Stimulated activated CD4-positive, alpha-beta T cell treated with anti-CD3 and anti-CD28 coated beads, Interleukin-2, amount 100 ng/mL, for 48 hours (primary cell): ENCODE measurements around the gene USP38.
"Not testable (repeated sequence)": the region's sequence is repeated elsewhere in the genome, so short reads cannot be mapped to it uniquely, and the experiment has no call there.

Experiments used
- DNase-seq, 2 donors: peaks; one replicate each; pipeline ENCODE4 v3.0.0-alpha.2; 2020

Gene USP38, protein sequence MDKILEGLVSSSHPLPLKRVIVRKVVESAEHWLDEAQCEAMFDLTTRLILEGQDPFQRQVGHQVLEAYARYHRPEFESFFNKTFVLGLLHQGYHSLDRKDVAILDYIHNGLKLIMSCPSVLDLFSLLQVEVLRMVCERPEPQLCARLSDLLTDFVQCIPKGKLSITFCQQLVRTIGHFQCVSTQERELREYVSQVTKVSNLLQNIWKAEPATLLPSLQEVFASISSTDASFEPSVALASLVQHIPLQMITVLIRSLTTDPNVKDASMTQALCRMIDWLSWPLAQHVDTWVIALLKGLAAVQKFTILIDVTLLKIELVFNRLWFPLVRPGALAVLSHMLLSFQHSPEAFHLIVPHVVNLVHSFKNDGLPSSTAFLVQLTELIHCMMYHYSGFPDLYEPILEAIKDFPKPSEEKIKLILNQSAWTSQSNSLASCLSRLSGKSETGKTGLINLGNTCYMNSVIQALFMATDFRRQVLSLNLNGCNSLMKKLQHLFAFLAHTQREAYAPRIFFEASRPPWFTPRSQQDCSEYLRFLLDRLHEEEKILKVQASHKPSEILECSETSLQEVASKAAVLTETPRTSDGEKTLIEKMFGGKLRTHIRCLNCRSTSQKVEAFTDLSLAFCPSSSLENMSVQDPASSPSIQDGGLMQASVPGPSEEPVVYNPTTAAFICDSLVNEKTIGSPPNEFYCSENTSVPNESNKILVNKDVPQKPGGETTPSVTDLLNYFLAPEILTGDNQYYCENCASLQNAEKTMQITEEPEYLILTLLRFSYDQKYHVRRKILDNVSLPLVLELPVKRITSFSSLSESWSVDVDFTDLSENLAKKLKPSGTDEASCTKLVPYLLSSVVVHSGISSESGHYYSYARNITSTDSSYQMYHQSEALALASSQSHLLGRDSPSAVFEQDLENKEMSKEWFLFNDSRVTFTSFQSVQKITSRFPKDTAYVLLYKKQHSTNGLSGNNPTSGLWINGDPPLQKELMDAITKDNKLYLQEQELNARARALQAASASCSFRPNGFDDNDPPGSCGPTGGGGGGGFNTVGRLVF

DNA sequence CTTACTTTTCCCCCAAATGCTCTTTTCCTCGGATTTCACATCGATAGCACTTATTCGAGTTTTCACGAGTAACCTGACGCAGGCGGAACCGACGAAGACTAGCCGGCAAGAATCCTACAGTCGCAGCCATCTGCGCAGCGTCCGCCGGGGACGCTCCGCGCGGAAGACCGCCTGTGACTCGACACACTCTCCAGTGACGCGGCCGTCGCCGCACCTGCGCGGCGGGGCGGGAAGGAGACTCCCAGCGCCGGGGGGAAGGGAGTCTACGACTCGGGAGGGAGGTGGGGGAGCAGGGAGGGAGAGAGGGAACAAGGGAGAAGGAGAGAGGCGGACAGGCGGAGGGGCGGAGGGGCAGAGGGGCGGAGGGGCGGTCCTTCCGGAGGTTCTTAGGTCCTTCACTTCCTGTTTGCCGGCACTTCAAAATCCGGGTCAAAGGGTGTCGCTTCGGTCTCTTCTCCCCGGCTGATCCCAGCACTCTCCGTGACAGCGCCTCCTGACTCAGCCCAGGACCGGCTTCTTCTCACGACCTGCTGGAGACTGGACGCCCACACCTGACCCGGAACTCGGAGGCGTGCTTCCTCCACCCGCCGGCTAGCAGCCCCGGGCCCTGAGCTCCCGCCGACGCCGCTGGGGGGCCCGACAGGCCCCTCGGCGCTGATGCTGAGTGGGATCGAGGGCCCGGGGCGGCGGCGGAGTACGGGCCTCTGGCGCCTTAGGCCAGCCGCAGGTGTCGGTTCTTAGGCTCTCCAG is at the start of gene USP38:
USP38 (plus strand) TSS at position 415 of the 750 bp plus-strand sequence. CDS start 534 bp downstream, outside the sequence.
- DNase-seq: peak; percentile 73 to 81

DNA sequence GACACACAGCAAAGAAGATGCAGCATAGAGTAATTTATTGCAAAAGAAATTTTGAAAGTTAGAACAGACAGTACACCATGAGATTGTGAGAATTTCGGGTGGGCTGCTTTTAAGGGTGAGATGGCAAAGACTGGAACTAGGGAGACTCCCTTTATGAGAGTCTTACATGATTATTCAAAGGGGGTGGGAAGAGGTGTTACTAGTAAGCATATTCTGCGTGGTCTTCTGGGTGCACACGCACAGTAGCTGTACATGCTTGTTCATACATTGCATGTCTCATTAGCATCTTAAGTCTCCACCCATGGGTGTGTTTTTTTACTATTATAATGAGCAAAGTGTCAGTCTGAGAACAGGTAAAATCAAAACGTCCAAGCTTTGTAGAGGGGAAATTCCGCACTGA is 49.4 kb upstream of the USP38 start:
- DNase-seq: no peak

DNA sequence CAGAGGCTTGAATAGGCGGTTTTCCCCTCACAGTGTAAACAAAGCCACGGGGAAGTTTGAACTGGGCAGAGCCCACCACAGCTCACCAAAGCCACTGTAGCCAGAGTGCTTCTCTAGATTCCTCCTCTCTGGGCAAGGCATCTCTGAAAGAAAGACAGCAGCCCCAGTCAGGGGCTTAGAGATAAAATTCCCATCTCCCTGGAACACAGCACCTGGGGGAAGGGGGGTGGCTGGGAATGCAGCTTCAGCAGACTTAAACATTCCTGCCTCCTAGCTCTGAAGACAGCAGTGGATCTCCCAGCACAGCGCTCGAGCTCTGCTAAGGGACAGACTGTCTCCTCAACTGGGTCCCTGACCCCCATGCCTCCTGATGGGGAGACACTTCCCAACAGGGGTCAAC is 44.0 kb upstream of the USP38 start:
- no peak for DNase-seq

DNA sequence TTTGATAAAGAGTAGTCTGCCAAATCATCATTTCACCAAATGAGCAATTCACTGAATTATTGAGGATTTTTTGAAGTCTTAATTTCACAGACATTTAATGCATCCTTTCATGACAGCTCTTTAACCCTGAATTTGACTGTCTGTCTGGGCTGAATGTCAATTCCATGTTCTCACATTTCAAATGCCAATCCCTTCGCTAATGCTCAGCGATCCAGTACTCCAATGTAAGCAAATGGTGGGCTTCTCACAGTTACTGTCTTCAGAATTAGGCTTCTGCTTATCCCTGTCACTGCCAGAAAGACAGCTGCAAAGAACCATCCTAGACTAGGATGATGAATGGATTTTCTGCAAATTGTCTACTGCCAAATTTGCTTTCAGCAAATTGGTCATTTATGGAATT is 36.2 kb upstream of the USP38 start:
- no peak for DNase-seq

DNA sequence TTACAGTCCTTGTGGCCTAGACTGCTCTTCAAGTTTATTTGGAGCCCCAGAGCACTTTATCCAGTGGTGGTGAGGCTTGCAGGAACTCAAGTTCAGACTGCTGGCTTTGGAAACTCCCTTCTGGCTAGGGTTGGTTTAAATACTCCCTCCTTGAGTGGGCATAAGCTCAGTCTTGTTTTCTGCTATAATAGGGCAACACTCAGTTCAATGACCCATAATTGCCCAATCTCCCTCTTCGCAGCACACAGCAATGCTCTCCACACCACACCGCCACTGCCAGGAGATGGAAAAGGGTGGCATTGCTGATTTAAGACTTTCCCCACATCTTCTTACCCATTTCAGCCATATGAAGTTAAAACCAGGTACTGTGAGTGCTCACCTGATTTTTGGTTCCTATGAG is 27.9 kb upstream of the USP38 start:
- DNase-seq: no peak

DNA sequence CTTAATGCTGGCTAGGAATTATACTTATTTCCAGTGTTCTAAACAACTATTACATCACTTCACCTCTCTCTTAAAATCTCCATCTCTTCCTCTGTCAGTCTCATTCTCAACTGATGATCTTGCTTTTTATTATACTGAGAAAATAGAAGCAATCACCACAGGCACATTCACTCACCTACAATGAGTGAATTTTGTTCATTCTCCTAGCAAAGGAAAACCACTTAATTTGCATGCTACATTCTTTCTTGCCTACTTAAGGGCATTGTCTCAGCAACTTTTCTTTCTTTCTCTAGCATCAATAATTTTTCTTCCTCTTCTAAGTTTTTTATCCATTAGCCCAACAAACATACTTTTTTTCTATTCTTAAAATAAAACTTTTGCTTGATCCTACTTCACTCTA is 21.1 kb upstream of the USP38 start:
- no peak for DNase-seq

DNA sequence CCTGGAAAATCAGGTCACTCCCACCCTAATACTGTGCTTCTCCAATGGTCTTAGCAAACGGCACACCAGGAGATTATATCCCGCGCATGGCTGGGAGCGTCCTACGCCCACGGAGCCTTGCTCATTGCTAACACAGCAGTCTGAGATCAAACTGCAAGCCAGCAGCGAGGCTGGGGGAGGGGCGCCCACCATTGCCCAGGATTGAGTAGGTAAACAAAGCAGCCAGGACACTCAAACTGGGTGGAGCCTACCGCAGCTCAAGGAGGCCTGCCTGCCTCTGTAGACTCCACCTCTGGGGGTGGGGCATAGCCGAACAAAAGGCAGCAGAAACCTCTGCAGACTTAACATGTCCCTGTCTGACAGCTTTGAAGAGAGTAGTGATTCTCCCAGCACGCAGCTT is 18.0 kb upstream of the USP38 start:
- DNase-seq: not testable (repeated sequence)

DNA sequence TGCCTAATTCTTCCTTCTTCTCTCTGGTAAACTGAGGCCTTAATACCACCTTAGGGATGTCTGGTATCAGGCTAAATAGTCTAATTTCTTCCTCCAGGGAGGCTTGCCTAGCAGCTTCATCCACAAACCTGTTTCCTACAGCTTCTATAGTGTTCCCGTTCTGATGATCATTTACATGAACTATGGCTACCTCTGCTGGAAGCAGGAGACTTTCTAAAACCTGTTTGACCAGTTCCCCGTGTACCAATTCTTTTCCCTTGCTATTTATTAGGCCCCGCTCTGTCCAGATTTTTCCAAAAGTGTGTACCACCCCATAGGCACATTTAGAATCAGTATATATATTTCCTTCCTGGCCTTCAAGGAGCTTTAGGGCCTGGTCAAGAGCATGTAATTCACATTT is 5.8 kb upstream of the USP38 start:
- no peak for DNase-seq

DNA sequence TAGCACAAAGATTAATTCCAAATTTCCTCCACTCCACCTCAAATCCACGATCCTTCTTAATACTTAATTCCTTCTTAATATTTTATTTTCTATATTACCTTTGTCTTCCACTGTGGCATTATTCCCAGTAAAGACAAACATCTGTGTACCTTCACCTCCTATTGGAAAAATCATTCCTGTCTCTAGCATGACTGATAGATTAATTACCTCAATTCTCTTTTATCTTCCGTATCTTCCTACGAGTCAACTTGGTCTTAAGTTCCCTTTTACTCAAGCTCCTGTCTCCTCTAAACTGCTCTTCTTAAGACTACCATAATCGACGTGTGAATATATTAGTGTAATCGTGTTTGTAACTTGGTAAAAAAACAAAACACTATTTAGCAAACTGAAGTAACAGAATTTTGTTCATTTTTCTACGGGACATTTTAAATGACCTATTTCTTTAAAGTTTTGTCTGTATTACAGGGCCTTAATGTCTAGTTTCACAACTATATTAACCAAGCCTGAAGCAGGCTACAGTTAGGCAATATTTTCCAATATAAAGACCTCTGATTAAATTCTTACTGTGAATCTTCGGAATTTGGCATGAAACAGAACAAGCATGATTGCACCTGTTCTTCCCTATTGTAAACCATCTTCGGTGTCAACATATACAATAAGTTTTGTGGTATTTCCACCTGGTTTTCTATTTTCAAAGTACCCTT is 1.1 kb upstream of the USP38 start:
- no peak for DNase-seq

DNA sequence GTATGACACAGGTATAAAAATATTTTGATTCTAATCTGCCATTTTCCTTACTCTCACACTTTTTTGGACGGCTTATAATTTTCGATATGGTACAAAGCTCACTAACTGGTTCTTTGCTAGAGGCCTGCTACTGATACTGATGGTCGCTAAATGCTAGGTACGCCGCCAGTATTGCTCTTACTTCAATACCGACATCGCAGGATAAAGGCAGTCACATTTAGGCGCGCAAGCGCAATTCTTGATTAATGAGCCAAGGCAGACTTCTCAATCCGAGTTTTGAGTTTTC is 557 bp upstream of the USP38 start:
- no peak for DNase-seq

DNA sequence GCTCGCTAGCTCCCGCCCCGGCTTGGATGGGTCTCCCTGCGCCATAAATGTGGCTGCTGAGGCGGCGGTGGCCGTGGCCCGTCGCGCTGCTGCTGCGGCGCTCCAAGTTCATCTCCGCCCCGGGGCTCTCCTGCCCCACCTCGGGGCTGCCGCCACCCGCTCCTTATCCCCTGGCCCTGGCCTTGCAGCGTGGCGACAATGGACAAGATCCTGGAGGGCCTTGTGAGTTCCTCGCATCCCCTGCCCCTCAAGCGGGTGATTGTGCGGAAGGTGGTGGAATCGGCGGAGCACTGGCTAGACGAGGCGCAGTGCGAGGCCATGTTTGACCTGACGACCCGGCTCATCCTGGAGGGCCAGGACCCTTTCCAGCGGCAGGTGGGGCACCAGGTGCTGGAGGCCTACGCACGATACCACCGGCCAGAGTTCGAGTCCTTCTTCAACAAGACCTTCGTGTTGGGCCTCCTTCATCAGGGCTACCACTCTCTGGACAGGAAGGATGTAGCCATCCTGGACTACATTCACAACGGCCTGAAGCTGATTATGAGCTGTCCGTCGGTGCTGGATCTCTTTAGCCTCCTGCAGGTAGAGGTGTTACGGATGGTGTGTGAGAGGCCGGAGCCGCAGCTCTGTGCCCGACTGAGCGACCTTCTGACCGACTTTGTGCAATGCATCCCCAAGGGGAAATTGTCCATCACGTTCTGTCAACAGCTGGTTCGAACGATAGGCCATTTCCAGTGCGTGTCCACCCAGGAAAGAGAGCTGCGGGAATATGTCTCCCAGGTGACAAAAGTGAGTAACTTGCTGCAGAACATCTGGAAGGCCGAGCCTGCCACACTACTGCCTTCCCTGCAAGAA is 763 bp downstream of the USP38 start:
- DNase-seq: no peak

DNA sequence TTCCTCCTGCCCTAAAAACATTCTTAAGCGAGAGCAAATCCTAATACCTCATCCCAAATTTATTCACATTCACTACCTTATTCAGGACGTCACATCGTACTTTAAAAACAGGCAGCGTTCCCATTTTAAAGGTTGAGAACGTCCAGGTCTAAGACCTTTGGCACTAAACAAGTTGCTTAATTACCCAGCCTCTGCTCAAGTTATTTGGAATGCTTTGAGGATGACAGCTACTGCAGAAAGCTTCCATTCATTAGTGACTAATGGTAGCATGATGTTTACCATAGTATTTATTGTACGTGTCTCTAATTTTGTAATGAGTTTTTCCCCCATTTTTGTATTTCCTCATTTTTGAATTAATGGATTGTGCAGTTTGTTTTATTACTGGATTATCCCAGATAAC is 1.5 kb downstream of the USP38 start:
- no peak for DNase-seq

DNA sequence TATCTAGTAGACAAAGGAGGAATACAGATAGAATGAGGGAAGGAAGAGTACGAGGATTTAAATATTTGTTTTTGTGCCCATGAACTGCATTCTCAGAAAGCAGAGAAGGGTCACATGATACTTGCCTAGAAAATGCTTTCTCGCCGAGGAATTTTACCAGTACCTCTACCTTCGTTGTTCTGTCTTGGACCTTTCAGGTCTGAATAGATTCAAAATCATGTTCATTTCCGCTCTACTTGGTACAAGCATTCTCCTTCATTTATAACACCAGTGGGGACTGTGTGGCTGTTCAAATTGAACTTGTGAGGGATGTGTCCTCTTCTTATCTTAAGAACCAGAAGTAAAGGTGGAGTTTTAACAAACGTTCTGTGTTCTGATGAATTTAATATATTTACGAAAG is 1.9 kb downstream of the USP38 start:
- no peak for DNase-seq

DNA sequence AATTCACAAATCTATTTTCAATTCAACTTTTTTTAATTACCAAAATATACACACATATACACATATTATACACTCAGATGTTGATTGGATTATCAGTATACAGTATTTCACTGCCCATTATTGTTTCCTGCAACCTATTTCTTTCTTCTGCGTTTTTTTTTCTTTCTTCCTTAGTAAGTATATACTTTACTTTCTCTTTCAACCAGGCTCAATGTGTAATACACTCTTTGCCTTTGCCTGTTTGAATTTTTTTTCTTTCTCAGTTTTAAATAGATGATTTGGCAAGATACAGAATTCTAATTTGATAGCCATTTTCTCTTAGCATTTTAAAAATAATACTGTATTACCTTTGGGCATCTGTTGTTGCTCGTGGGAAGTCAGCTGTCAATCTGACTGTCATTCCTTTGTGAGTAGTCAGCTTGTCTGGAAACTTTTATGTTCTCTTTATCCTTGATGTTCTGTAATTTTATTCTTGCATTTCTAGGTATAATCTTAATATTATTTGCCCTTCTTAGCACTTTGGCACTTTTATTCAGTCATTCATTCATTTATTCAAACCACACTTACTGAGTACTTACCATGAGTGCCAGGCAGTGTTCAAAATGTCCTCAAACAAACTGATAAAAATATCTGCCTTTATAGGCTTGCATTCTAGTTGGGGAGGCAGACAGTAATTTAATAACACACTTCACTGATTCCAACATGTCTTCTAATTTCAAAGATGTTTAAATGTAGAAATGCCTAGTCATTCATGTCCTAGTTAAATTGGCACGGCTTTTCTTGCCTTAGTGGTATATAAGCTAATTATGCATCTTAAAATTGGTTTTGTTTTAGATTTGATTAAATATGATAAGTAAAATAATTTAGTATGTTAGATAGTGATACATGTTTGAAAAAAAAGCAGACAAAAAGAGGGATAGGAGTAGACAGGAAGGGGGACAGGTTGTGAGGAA is 3.7 kb downstream of the USP38 start:
- no peak for DNase-seq

DNA sequence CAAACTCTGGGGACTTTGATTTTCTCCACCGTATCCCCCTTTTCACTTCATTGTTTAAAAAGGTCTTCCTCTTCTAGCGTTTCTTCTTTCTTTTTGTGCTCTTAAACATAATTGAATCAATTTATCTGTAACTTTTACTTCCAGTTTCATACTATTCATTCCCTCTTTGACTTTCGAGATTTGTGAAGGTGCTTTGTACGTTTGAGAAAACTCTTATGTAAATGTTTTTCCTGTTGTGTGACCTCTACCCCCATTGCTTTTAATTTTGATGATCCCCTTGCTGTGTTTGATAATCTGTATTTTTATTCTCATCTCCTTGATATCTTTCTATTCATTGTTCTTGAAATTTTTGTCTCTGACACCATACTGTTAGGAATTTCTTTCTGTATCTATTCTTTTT is 4.8 kb downstream of the USP38 start:
- DNase-seq: no peak

DNA sequence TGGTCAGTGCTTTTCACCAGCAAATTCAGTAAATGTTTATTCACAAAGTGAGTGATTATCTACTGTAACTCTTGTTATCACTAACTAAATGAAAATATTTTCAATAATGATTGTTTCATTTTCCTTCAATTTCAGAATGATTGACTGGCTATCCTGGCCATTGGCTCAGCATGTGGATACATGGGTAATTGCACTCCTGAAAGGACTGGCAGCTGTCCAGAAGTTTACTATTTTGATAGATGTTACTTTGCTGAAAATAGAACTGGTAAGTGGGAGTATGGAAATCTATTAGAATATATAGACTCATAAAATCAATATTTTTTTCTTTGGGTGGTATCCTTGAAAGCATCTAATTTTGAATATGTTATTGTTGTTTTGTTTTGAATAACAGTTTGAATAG is 10.9 kb downstream of the USP38 start:
- no peak for DNase-seq

DNA sequence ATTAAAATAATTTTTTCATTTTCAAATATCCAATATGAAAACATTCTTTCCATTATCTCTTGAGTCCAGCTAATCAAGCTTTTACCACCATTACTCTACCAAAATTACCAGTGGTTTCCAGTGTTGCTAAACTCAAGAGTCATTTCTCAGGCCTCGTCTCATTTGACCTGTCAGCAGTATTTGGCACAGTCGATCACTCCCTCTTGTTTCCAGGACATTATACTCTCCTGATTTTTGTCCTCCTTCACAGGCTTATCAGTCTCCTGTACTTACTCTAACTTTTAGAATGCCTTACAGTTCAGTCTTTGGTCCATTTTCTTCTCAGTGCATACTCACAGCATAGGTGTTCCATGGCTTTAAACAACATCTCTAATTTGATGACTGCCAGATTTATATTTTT is 11.6 kb downstream of the USP38 start:
- no peak for DNase-seq

DNA sequence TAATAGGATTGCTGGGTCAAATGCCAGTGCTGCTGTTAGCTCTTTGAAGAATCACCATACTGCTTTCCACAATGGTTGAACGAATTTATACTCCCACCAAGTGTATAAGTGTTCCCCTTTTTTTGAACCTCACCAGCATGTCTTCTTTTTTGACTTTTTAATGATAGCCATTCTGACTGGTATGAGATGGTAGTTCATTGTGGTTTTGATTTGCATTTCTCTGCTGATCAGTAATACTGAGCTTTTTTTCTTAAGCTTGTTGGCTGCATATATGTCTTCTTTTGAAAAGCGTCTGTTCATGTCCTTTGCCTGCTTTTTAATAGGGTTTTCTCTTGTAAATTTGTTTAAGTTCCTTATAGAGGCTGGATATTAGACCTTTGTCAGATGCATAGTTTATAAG is 14.8 kb downstream of the USP38 start:
- no peak for DNase-seq

DNA sequence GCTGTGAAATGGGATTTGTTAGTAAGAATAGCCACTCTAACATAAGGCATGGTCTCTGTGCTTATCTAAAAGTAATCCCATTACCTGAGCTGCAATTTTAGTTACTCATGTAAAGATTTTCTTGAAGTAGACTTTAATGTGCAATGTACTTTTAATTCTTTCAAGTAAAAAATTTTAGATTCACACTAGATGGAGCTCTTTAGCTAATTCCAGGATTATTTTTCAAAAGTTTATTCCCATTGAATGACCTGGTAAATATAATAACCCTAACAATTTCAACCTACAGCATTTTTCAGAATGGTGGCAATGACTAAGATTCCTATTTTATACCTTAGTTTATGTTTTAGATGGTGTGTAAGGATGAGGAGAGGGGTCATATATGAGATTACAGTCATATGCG is 18.1 kb downstream of the USP38 start:
- no peak for DNase-seq

DNA sequence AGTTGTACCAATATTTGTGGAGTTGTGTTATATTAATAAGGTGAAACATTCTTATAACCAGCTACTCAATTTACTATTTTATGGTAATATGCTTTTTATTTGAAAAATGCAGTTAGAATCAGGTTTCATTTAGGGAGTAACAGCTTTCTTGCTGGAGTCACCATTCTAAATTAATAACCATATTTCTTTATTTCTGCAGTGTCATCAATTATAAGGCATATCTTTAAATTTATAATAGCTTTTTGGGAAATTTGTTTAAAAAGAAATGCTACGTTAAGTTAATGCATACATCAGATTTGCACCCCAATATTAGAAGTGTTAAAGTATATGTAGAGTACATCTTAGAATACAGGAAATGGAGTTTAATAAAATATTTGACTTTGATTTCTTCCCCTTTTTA is 18.9 kb downstream of the USP38 start:
- DNase-seq: no peak

DNA sequence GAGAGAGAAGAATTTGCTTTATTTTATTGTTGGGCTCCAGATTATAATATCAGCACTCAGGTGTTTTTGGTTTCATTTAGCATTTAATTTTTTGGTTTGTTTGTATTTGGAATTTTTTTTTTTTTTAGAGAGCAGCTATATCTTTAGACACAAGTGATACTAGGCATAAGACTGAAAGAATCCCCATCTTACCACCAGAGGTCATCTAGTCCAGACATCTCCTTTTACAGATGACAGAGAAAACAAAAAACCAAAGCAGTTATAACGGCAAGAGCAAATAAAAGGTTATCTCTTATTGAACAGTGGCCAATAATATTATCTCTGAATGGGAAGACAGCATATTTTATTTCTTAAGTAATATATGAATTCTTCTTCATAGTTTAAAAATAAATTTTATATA is 22.8 kb downstream of the USP38 start:
- DNase-seq: no peak
